IPS-18c (cell line): Measurements from ENCODE around the gene ANTXR1.

Source experiments
- H3K4me3 ChIP-seq: 2 replicates; pipeline ENCODE4 v1.7.0; 2013; ENCODE audit warnings: low read depth, mild to moderate bottlenecking, low read length, moderate library complexity; ENCODE audit not compliant: insufficient read depth
- H3K9me3 ChIP-seq: one replicate; pipeline ENCODE4 v1.6.1; 2013; ENCODE audit warnings: mild to moderate bottlenecking, low read length, moderate library complexity; ENCODE audit not compliant: control insufficient read depth, insufficient read depth

The ANTXR1 gene

DNA sequence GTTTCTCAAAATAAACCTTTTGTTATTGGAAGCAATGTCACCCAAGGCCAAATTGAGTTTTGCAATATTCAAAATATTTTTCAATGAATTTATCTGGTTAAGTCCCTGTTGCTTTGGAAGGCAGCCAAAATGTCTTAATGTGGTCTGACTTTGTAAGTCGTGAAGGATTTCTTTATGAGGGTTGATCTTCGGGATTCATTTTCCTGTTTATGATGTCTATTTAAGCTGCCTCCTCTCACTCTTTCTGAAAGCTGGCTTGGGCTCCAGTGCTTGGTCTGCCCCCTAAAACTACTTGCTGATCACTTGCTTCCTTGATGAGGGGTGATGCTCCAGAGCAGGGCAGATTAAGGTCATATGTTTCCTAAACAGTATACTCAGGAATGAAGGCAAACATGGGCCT, 141.1 kb downstream of the ANTXR1 start:
- no peak overlapping the region for H3K4me3 ChIP-seq
- H3K9me3 ChIP-seq, result no peaks in the 10 kb centered on the region

DNA sequence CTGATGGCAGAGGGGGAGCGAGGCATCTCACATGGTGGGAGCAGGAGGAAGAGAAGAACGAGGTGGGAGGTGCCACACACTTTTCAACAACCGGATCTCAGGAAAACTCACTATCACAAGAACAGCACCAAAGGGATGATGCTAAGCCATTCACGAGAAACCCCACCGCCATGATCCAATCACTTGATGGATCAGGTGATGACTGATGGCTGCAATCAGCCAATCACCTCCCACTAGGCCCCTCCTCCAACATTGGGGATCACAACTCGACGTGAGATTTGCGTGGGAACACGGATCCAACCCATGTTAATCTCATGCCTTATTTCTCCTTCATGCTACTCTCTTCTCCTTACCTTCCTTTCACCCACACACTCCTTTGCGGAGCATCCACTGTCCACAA, 143.6 kb downstream of the ANTXR1 start:
- Histone ChIP-seq H3K4me3 (no peak overlapping the region), H3K9me3 (no peaks in the 10 kb centered on the region)

DNA sequence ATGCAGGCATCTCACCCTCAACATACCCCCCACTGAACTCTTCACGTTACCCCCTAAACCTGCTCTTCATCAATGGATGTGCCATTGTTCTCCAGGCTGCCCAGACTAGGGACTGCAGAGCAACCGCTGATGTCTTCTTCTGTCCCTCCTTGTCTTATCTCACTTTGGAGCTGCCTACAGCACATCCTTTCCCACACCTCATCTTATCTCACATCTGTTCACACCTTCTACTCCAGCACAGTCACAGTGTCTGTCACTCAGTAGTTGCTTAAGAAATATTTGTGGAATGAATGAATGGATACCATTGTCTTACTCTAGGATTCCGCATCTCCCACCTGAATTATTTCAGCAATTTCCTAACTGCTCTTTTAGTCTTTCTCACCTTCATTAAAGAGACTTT, 144.5 kb downstream of the ANTXR1 start:
- H3K9me3 ChIP-seq, result no peaks in the 10 kb centered on the region
- no peak overlapping the region for H3K4me3 ChIP-seq

DNA sequence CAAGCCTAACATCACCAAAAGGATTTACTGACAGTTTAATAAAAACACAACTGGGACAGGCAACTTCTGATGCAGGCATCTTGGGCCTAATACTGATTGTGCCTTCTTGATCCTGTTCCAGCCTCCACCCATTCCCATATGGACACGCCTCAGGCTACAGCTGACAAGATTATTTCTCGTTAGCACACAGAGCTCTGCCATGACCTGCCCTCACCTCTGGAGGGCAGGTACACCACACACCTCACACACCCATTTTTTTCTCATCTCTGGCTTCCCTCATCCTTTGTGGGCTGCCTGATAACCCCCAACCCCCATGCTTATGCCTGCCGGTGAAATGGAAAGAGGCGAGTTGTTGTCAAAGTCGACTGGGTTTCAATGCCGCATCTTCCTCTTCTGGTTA, 147.0 kb downstream of the ANTXR1 start:
- no peaks in the 10 kb centered on the region for H3K9me3 ChIP-seq
- H3K4me3 ChIP-seq, result no peak overlapping the region

DNA sequence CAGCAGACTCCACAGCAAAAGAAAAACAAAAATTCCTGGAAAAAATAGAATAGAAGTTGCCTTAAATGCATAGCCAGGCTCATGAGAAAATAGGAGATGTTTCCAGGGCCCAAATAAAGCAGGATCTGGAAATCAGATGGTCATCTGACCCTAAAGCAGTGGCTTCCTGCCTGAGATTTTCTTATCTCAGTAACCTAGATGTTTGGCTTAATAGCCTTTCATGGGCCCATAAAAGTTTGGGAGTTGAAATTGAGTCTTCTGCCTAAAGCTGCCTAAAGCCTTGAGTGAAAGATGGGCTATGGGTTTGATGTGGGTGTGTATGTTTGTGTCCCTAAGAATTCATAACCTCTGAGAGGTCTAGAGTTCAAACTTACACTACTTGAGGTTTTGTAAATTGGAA, 149.1 kb downstream of the ANTXR1 start:
- Histone ChIP-seq H3K4me3 (no peak overlapping the region), H3K9me3 (no peaks in the 10 kb centered on the region)

DNA sequence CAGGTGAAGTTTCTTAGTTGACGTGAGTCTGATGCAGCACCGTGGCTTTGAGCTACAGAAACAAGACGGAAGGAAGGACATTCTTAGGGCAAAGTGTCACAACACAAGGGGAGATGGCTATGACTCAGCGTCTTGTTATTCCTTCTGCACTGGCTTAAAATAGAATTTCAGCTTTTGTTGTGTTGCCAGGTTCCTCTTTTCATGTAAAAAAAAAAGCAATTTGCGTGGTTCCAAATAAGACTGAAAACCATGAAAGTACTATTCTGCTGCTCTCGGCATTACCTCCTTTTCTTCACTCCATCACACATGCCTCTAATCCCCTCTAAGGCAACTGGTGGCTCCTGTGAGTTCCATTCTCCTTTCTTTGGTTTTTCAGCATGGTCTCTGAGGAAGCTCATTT, 150.1 kb downstream of the ANTXR1 start:
- no peaks in the 10 kb centered on the region for H3K9me3 ChIP-seq

DNA sequence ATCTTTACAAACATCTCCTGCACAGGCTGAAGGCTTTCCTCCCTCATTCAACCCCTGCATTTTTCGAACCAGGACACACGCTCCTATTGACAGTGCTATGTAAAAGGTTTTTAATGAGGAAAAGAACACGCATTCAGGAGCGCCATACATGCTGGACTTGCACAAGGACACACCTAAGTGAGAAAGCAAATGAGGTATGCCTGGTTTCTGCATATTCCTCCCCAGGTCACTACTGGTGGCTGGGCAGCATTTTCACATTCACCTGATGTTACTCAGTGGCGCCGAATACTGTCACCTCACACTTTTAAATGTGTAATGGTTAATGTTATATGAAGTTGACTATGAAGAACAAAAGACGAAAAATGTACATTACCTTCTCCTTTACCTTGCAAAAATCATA, 150.6 kb downstream of the ANTXR1 start:
- H3K4me3 ChIP-seq, result no peak overlapping the region
- no peaks in the 10 kb centered on the region for H3K9me3 ChIP-seq

More for the DNA sequence above, 150.1 kb downstream of the ANTXR1 start:
- no peak overlapping the region for H3K4me3 ChIP-seq

DNA sequence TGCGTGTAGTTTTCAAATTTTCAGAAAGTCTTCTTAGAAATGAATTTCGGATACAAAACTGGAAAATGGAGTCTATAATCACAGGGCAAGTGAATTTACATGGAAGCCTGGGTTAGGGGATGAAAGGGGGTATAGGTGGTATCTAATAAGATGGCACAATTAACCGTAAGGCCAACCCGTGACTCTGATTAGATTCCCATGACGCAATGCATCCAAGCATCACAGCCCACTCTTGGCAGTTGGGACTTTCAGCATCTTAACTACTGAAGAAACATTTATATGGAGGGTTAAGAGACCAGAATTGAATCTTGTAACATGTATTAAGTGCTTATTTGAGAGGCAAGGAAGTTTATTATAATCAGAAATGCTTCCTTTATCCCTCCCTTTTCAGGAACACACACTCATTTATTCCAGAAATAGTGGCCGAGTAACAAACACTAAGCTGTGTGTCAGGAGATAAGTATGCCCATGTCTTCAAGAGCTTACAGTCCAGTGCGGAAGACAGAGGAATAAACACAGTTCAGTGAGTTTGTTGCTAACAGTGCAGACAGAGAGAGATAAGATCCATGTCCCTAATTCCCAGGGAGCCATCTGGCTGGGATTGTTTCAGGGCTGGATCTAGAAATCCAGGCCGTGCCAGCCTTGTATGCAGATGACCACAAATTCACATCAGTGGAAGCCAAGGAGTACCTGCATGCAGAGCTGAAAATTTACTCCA, 151.2 kb downstream of the ANTXR1 start:
- no peak overlapping the region for H3K4me3 ChIP-seq
- no peaks in the 10 kb centered on the region for H3K9me3 ChIP-seq

DNA sequence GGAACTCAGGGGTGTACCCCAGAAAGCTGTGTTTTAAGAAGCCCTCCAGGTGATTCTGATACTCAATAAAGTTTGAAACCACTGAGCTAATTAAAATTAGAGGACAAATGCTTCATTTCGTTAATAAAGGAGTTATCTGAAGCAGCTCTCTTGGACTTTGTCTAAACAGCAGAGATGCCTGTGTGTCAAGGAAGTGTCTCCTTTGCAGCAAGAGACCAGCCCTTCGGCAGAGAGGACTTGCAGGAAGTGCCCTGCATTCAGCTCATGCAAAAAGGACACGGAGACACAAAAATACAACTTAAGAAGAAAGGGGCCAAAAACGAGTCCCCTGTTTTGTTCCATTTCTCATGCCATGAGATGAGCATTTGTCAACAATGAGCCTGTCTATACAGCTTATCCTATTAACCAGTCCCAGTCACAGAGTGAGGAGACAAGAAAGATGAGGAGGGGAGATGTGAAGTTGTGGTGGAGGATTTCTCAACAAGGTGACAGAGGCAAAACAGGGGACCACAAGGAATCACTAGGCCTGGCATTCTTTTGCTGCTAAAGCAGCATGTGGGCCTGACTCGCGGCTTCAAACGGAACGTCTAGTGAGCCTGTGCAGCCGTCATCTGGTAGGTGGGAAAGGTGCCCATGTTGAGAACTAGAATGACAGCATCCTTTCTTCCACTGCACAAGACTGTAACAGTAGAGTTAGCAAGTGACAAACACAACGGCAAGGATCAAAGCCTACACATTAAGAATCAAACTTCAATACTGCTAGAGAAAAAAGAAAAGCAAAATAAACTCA, 152.3 kb downstream of the ANTXR1 start:
- no peak overlapping the region for H3K4me3 ChIP-seq
- H3K9me3 ChIP-seq, result no peaks in the 10 kb centered on the region

DNA sequence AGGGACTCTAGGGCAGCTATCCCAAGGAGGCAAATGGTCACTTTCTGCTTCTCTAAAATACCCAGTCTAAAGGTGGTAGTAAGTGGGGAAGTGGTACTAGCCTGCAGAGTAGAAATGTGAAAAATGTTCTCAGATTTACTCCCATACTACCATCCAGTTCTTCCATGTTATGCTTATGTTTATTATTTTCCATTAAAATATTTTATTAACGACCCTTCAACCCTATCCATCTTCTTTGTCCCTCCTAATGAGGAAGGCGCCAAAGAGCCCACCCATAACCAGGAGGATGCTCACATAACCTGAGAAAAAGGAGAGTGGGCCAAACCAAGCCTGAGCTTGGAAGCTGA, 153.5 kb downstream of the ANTXR1 start:
- Histone ChIP-seq H3K4me3 (no peak overlapping the region), H3K9me3 (no peaks in the 10 kb centered on the region)

DNA sequence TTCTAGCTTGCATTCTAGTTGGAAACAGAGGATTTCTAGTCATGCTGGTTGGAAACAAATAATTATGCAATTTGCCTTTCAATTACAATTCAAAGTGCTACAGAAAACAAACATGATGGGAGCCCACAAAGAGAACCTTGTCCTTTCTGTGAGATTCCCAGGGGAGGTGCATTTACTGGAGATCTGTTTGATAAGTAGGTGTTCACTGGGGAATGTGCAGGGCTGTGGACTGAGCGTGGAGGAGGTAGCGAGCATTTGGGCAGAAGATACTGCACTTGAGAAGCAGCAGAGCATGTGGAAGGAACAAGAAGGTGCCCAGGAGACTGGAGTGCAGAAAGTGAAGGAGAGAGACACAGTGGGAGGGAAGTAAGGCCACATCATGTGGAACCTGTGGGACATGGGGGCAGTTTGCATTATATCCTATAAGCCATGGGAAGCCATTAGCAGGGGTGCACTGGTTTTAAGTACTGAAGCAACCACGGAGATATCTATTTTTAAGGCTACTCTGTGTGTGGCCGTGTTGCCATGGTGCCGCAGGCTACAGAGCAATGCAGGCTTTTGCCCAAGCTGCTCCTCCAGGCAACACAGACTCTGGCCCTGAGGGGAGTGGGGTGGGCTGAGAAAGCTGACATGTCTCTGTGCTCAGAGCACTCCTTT, 154.0 kb downstream of the ANTXR1 start:
- H3K9me3 ChIP-seq, result no peaks in the 10 kb centered on the region
- no peak overlapping the region for H3K4me3 ChIP-seq

DNA sequence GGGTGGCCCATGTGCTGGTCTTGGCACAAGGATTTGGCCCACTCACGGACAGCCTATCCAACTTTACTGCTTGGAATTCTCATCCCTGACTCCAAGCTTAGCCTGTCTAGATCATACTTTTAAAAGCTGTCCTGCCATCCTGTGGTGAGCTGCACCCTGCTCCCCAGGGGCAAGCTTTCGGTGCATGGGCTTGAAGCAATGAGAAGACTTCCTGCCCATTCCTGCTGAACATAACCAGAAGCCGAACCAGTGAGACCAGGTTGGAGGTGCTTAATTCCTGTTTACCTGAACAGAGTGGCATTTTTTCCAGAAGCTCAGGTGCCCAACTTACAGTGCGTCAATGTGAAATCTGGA, 154.5 kb downstream of the ANTXR1 start:
- no peak overlapping the region for H3K4me3 ChIP-seq
- no peaks in the 10 kb centered on the region for H3K9me3 ChIP-seq

DNA sequence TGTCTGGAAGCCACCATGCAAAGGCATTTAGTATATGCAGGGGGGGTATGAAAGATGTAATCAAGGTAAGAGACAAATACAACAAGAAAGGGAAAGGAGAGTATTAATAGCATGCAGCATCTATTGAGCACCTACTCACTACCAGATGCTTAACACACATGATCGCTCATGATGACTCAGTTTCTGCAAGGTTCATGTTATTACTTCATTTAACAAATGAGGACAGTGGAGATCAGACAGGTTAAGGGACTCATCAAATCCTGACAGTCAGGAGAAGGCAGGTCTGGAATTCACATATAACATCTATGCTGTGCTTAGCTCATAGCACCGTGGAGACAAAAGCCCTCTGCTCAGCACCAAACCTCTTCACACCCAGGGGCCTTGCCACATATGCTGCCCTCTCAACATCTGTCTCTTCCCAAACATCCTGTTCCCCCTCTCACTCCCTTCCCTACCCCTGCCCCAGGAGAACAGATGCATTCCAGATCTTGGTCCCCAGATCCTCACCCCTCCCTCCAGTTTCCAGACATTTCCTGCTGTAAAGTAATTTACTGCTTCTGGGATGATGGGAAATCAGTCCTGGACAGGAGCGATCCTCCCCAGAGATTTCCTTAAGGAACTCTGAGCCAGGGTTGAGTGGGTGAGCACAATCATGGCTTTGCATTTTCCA, 155.3 kb downstream of the ANTXR1 start:
- H3K4me3 ChIP-seq, result no peak overlapping the region
- no peaks in the 10 kb centered on the region for H3K9me3 ChIP-seq

DNA sequence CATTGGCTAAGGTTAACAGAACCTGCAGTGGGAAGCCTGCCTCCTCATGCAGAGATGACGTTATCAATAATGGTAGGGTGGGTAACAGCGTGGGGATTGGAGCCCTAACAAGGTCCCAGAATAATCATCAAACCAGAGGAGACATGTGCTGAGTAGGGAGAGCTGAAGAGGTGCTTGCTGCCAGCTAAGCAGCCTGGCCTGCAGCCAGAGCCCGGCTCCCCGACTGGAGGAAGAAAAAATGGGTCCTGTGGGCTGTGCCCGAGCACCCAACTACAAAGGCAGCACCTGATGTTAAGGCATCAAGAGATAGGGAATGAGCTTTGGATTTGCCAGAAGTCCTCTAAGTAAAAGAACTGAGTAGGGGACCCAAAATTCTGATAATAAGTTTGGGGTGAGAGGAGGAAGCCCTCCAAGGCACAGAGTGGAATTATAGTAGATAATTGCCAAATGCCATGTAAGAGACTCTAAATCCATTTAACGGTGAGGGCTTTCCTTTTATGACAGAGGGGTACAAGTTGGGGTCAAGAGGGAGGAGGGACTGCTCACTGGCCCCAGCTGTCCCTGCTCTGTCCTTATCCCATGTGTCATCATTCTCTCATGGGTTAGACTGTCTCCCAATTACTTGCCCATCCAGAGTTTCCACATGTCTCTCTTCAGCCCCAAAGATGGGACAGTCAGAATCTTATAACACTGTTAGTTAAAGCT, 156.1 kb downstream of the ANTXR1 start:
- Histone ChIP-seq H3K9me3 (no peaks in the 10 kb centered on the region), H3K4me3 (no peak overlapping the region)

DNA sequence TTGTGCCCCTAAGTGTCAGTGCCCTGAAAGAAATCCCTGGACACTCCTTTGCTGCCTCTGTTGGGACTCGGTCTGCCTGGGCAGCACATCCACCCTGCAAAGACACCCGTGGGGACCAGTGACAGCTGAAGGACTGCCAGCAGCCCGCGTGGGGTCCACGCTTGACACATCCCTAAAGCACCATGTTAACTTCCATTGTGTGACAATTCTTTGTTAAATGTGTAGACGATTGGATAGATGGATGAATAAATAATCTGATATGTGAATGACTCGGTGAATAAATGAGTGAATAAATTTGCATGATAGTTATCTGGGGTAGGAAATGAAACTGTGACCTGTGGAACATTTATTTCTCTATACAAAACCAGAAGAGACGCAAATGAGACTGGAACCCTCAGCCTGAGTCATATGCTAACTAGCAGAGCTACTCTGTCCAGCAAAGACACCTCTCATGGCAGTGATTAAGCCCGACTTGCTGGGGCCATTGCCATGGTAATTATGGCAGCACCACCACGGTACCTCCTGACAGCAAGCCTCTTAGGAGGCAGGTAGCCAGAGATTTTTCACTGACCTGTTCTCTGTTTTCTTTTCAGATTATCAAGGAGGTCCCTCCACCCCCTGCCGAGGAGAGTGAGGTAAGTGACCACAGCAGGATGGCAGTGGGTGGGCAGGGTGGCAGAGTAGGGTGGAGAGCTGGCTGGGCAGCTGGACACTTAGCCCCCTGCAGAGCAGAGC, 156.8 kb downstream of the ANTXR1 start:
- no peak overlapping the region for H3K4me3 ChIP-seq
- H3K9me3 ChIP-seq, result no peaks in the 10 kb centered on the region

DNA sequence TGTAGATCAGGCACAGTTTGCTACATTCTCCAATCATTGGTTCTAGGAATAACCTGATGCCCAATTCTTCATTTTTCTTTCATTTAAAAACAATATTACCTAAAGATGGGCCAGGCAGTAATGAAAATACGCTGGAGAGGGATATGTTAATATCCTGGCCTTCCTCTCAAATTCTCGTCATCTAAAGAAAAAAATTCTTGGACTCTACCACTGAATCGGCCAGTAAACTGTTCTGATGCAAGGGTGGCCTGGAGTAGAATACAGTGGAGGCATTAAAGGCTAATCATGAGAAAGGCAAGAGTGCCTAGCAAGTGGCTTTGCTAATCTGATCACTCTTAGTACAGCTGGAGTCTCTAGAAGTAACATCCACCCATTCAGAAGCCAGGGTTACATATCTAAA, 157.7 kb downstream of the ANTXR1 start:
- no peaks in the 10 kb centered on the region for H3K9me3 ChIP-seq
- no peak overlapping the region for H3K4me3 ChIP-seq
